Muscle of arm (tissue), 12 donors: ENCODE measurements around the gene HTR3A. TPM values are rescaled to one million over a fixed set of nuclear protein-coding genes. Genes with fewer than 3 reads are reported as not detected.

Source experiments
- DNase-seq: peaks from one replicate; pipeline ENCODE4 v3.0.0-alpha.2; 2013
- polyA plus RNA-seq, 12 donors: library from polyadenylated mRNA; unstranded; fragments of 120-200 nt; gene quantifications; one replicate each; pipeline ENCODE4 v1.2.1, GENCODE V29; 2013; ENCODE audit not compliant: insufficient read length in 12 of 12

The HTR3A gene
- polyA plus RNA-seq, 12 donors: 0.09 to 0.30 (median 0.11) TPM; not detected in 6

- DNase-seq: no peak
Observed at GRCh38 chr11:114019046-114019445, 44.1 kb downstream of the HTR3A start.

GRCh38 chr11:114019574-114019973, 44.7 kb downstream of the HTR3A start:
- no peak for DNase-seq

- DNase-seq: no peak
Observed at GRCh38 chr11:114025329-114025907, 50.5 kb downstream of the HTR3A start.

GRCh38 chr11:114026355-114026754, 51.4 kb downstream of the HTR3A start:
- DNase-seq: no peak

GRCh38 chr11:114027391-114027790, 52.5 kb downstream of the HTR3A start:
- no peak for DNase-seq

- no peak for DNase-seq
Observed at GRCh38 chr11:114027926-114028325, 53.0 kb downstream of the HTR3A start.

- DNase-seq: no peak
Observed at GRCh38 chr11:114031246-114031966, 56.5 kb downstream of the HTR3A start.

- no peak for DNase-seq
Observed at GRCh38 chr11:114031967-114032320, 57.0 kb downstream of the HTR3A start.

- no peak for DNase-seq
Observed at GRCh38 chr11:114033066-114033465, 58.2 kb downstream of the HTR3A start.

- DNase-seq: no peak
Observed at GRCh38 chr11:114033572-114033971, 58.7 kb downstream of the HTR3A start.

GRCh38 chr11:114034956-114035355, 60.0 kb downstream of the HTR3A start:
- DNase-seq: no peak

- peak; percentile 75 for DNase-seq
Observed at GRCh38 chr11:114036147-114036811, 61.4 kb downstream of the HTR3A start.

- no peak for DNase-seq
Observed at GRCh38 chr11:114036958-114037357, 62.0 kb downstream of the HTR3A start.

GRCh38 chr11:114039551-114039950, 64.6 kb downstream of the HTR3A start:
- no peak for DNase-seq

Other genes with a start within 250 kb of the HTR3A start
- gene ZW10, start 201.4 kb upstream of the HTR3A start, polyA plus RNA-seq: 10 to 100 TPM in 11 of 12 donors, not detected in 1; 10.7 to 20.1 (median 17.5) TPM
- under 1 TPM in 5 of 12 donors, not detected in 7; 0.26 to 0.99 (median 0.39) TPM for gene CLDN25, start 195.3 kb upstream of the HTR3A start, polyA plus RNA-seq
- 100 to 1,000 TPM in 4 of 12 donors, 10 to 100 TPM in 8; 49.6 to 180 (median 95.0) TPM for gene USP28, start 99.5 kb upstream of the HTR3A start, polyA plus RNA-seq
- gene HTR3B, start 70.3 kb upstream of the HTR3A start, polyA plus RNA-seq: under 1 TPM in 3 of 12 donors, not detected in 9; 0.11 to 0.13 (median 0.12) TPM
- 10 to 100 TPM in 2 of 12 donors, 1 to 10 TPM in 9, not detected in 1; 2.6 to 12.5 (median 6.8) TPM for gene ZBTB16, start 84.6 kb downstream of the HTR3A start, polyA plus RNA-seq